Common myeloid progenitor, CD34-positive (primary cell): Measurements from ENCODE around the gene MRPL55.

ENCODE experiments used
- CTCF ChIA-PET: fragments of 350-600 bp; sonication (Branson Sonifier 250); formaldehyde crosslinking; loops from one replicate; lab custom pipeline; 2021; ENCODE audit warnings: antibody characterized with exemption; lab: Charles Lee
- POLR2A ChIA-PET: fragments of 350-600 bp; sonication (Branson Sonifier 250); formaldehyde crosslinking; loops from one replicate; lab custom pipeline; 2021; ENCODE audit warnings: antibody characterized with exemption; lab: Charles Lee
- DNase-seq, 3 donors: peaks; one replicate each; pipeline versions ENCODE4 v3.0.0 to v3.0.0-alpha.2; 2013
- H3K27ac ChIP-seq, 2 experiments: 1 replicate in 1 of 2; 2 replicates in 1 of 2; pipeline ENCODE4 v1.7.0; 2013; ENCODE audit warnings: inconsistent platforms in 2 of 2, low read length in 2 of 2, mild to moderate bottlenecking in 2 of 2, low read depth in 1 of 2, moderate library complexity in 1 of 2; ENCODE audit not compliant: severe bottlenecking in 2 of 2, insufficient read depth in 1 of 2, poor library complexity in 1 of 2
- H3K27me3 ChIP-seq, 5 experiments: replicated peaks in 2 of 5; 1 replicate in 3 of 5; 2 replicates in 2 of 5; pipeline versions ENCODE4 v1.6.1 to v1.7.0; 2013; ENCODE audit warnings: low read length in 4 of 5, mild to moderate bottlenecking in 2 of 5, moderate library complexity in 2 of 5, inconsistent platforms in 1 of 5; ENCODE audit not compliant: insufficient read depth in 5 of 5, control insufficient read depth in 4 of 5
- H3K36me3 ChIP-seq, 4 experiments: 1 replicate in 2 of 4; 2 replicates in 2 of 4; pipeline versions ENCODE4 v1.6.1 to v1.7.0; 2013; ENCODE audit warnings: low read length in 3 of 4, control low read depth in 1 of 4, mild to moderate bottlenecking in 1 of 4; ENCODE audit not compliant: control insufficient read depth in 4 of 4, insufficient read depth in 4 of 4
- H3K4me1 ChIP-seq, 4 experiments: 1 replicate in 3 of 4; 2 replicates in 1 of 4; pipeline versions ENCODE4 v1.6.1 to v1.7.1; 2013; ENCODE audit warnings: low read length in 3 of 4, mild to moderate bottlenecking in 3 of 4, control low read depth in 1 of 4, inconsistent platforms in 1 of 4, moderate library complexity in 1 of 4; ENCODE audit not compliant: control insufficient read depth in 4 of 4, insufficient read depth in 4 of 4; ENCODE audit errors: control extremely low read depth in 1 of 4
- H3K4me3 ChIP-seq, 7 experiments: 1 replicate in 4 of 7; 2 replicates in 3 of 7; pipeline versions ENCODE4 v1.5.1 to v1.7.0; 2013; ENCODE audit warnings: mild to moderate bottlenecking in 7 of 7, low read length in 6 of 7, moderate library complexity in 6 of 7, inconsistent platforms in 2 of 7, low read depth in 2 of 7, control low read depth in 1 of 7; ENCODE audit not compliant: insufficient read depth in 4 of 7, control insufficient read depth in 1 of 7; ENCODE audit errors: extremely low read depth in 1 of 7
- H3K9me3 ChIP-seq, 5 experiments: 1 replicate in 4 of 5; 2 replicates in 1 of 5; pipeline versions ENCODE4 v1.6.1 to v1.7.1; 2013; ENCODE audit warnings: low read length in 4 of 5, mild to moderate bottlenecking in 2 of 5, inconsistent platforms in 1 of 5, low read depth in 1 of 5, moderate library complexity in 1 of 5; ENCODE audit not compliant: control insufficient read depth in 4 of 5, insufficient read depth in 2 of 5; ENCODE audit errors: control extremely low read depth in 1 of 5
- whole genome bisulfite sequencing: methylation state at CpG from one replicate; pipeline ENCODE4 v1.1.5; 2013; ENCODE audit not compliant: insufficient coverage; 5-methylcytosine and 5-hydroxymethylcytosine counted together

MRPL55 gene

GRCh38 chr1:228151180-228151925 lies 42.3 kb upstream of the MRPL55 start:
- ChIA-PET CTCF (interaction anchor here (1.1 to 2.7 kb wide), 3 partner anchors 13 to 29 kb away, joined by 4 to 18 read pairs (median 4); partner anchors contain the start of gene IBA57), POLR2A (no interaction called here)
- DNase-seq: no peak
- Histone ChIP-seq H3K4me3 (no peak overlapping the region), H3K27ac (no peak overlapping the region), H3K27me3 (no peaks in the 10 kb centered on the region), H3K4me1 (peaks cover 0 to 17% (median 12%) of the 10 kb centered on the region in 4 experiments), H3K36me3 (peaks cover 2 to 28% (median 22%) of the 10 kb centered on the region in 4 experiments), H3K9me3 (no peaks in the 10 kb centered on the region)
- WGBS: 90% methylated on average over 8 of the region's 12 CpGs

DNA sequence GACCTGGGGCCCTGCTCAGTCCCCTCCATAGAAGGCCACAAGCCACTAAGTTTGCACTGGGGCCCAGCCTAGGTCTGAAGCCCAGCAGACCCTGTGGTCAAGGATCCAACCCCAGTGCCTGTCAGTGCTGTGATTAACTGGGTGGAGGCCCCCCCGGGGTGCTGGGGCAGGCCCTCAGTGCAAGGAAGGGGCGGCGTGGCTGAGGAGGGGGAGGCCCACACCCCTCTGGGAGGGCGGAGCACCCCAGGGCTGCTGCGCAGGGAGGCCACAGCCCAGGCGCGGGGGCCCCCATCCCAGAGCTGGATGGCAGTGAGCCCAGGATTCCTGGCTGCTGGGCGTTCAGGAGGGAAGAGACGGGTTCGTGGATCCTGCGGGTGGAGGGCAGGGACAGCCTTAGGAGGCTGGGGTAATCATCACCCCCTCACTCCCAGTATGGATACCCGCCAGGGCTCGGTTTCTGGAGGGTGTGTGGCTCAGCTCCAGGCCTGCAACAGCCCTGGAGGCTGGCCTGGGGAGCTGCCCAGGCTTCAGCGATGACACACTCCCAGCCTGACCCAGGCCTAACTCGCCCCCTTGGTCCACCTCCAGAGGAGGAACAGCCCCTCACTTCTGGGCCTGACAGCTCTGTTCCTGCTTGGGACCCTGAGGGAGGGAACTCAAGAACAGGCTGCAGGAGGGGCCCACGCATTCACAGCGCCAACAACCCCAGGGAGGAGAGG lies 41.5 kb upstream of the MRPL55 start:
- H3K27me3 ChIP-seq: no peaks in the 10 kb centered on the region
- no peak for DNase-seq
- H3K36me3 ChIP-seq: peaks cover 2 to 35% (median 27%) of the 10 kb centered on the region in 4 experiments
- peaks cover 0 to 10% (median 5%) of the 10 kb centered on the region in 4 experiments for H3K4me1 ChIP-seq
- CTCF ChIA-PET: interaction anchor here (1.0 to 2.7 kb wide), 3 partner anchors 14 to 29 kb away, joined by 3 to 18 read pairs (median 4); partner anchors contain the start of gene IBA57
- WGBS: 91% methylated on average over 9 of the region's 17 CpGs
- no peak overlapping the region for H3K4me3 ChIP-seq
- H3K9me3 ChIP-seq: no peaks in the 10 kb centered on the region
- no peak overlapping the region for H3K27ac ChIP-seq
- POLR2A ChIA-PET: no interaction called here

DNA sequence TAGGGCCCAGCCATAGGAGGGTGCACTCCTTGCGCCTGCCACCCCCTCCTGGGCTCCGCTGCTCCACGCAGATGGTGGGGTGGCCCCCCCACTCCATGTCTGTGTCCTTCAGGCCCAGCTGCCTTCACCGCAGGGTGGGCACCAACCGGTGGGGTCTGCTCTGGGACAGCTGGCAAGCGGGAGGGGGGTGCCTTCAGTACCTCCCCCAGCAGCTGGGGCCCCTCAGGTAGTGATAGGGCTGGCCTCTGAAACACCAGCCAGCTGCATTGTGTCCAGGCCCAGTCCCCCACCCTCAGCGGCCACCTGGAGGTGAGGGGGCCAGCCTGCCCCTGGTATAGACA lies 41.0 kb upstream of the MRPL55 start:
- ChIA-PET POLR2A (no interaction called here), CTCF (interaction anchor here (1.0 kb wide), 1 partner anchor 22 kb away, joined by 3 read pairs; no protein-coding TSS in a partner anchor)
- no peaks in the 10 kb centered on the region for H3K9me3 ChIP-seq
- WGBS: 91% methylated on average over 7 of the region's 7 CpGs
- H3K36me3 ChIP-seq: peaks cover 2 to 40% (median 30%) of the 10 kb centered on the region in 4 experiments
- no peak overlapping the region for H3K27ac ChIP-seq
- H3K4me3 ChIP-seq: no peak overlapping the region
- peaks cover 0 to 4% (median 1%) of the 10 kb centered on the region in 4 experiments for H3K4me1 ChIP-seq
- DNase-seq: no peak
- H3K27me3 ChIP-seq: no peaks in the 10 kb centered on the region

DNA sequence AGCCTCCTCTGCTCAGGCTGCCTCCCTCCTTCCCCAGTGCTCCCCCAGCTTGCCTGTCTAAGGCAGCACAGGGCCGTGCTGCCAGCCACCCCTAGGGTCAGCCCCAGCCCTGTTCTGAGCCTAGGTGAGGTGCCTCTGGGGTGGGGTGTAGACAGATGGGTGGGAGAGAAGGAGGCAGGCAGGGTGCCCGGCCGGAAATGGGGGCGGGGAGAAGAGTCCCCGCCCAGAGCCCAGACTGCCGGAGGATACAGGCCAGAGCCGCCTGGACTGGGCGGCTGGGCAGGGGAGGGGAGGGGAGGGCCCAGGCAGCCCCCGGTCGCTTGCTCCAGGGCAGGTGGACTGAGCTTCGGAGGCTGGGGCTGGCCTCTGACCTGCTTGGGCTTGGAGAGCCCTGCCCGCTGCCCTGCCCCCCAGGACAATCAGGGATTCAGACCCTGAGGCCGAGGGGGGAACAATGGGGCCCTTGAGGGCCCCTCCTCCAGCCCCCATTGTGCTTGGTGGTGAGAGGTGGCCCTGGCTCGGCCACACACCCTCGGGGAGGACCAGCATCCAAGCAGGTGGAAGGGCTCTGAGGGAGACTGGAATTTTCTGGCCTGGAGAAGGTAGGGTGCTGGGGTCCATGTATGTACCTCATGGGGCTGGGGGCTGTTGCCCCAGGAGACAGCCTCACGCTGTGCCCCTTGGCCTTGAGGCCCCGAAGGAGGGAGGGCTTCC lies 40.5 kb upstream of the MRPL55 start, which contains the start of gene GJC2:
Gene GJC2 (plus strand): TSS at position 525 of the 714 bp plus-strand sequence. CDS start 7,829 bp downstream, outside the sequence.
- no peak for DNase-seq
- no peak within 1 kb of the TSS for H3K27ac ChIP-seq
- no peak within 1 kb of the TSS for H3K4me3 ChIP-seq
- 98% methylated on average over 14 of the region's 17 CpGs for WGBS
- ChIA-PET CTCF (interaction anchor here (1.0 to 1.9 kb wide), 2 partner anchors 10 to 22 kb away, joined by 3 to 6 read pairs; no protein-coding TSS in a partner anchor), POLR2A (interaction anchor here (0.9 kb wide), 1 partner anchor 15 kb away, joined by 3 read pairs; no protein-coding TSS in a partner anchor)
- H3K27me3 ChIP-seq: no peaks in the 10 kb centered on the region
- H3K36me3 ChIP-seq: peaks cover 2 to 41% (median 30%) of the 10 kb centered on the region in 4 experiments
- H3K9me3 ChIP-seq: no peaks in the 10 kb centered on the region
- peaks cover 0 to 3% (median 0%) of the 10 kb centered on the region in 4 experiments for H3K4me1 ChIP-seq

DNA sequence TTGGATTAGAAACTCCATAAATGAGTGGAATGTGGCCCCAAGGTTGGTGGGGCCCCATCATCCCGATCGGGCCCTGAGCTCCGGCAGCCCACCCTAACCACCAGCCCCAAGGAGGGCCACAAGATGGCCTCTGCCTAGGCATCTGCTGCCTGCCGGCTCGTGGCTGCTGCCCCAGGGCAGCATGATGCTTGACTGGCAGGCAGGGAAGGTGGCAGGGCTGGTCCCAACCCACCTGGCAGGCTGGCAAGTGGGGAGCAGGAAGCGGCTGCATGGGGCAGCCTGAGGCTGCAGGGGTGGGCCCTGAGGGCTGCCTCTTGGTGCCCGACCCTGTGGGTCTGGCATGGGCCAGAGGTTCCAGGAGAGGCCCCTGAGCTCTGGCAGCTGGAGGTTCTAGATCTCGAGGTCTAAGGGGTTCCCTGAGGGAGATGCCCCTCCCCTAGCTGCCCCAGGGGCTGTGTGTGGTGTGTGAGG lies 39.9 kb upstream of the MRPL55 start:
- 96% methylated on average over 8 of the region's 8 CpGs for WGBS
- no peak for DNase-seq

GRCh38 chr1:228148196-228148861 lies 39.2 kb upstream of the MRPL55 start:
- POLR2A ChIA-PET: no interaction called here
- WGBS: 81% methylated on average over 17 of the region's 18 CpGs

More for the DNA sequence above, 39.9 kb upstream of the MRPL55 start:
- Histone ChIP-seq H3K9me3 (no peaks in the 10 kb centered on the region), H3K27me3 (no peaks in the 10 kb centered on the region), H3K4me1 (peaks cover 0 to 3% (median 1%) of the 10 kb centered on the region in 4 experiments), H3K36me3 (peaks cover 2 to 42% (median 30%) of the 10 kb centered on the region in 4 experiments), H3K27ac (no peak overlapping the region), H3K4me3 (no peak overlapping the region)
- ChIA-PET POLR2A (interaction anchor here (0.9 kb wide), 1 partner anchor 16 kb away, joined by 3 read pairs; no protein-coding TSS in a partner anchor), CTCF (interaction anchor here (1.3 to 1.9 kb wide), 2 partner anchors 11 to 149 kb away, joined by 4 to 6 read pairs; no protein-coding TSS in a partner anchor)

More at GRCh38 chr1:228148196-228148861, 39.2 kb upstream of the MRPL55 start:
- Histone ChIP-seq H3K27ac (no peak overlapping the region), H3K4me1 (peaks cover 0 to 5% (median 1%) of the 10 kb centered on the region in 4 experiments), H3K9me3 (no peaks in the 10 kb centered on the region), H3K27me3 (no peaks in the 10 kb centered on the region), H3K36me3 (peaks cover 4 to 42% (median 30%) of the 10 kb centered on the region in 4 experiments), H3K4me3 (no peak overlapping the region)
- CTCF ChIA-PET: interaction anchor here (1.3 to 1.9 kb wide), 2 partner anchors 11 to 149 kb away, joined by 4 to 6 read pairs; no protein-coding TSS in a partner anchor
- DNase-seq: no peak
